Measurements from ENCODE around the gene NAALADL2.

The NAALADL2 gene

GRCh38 chr3:175307642-175308041 lies 448.5 kb downstream of the NAALADL2 start:
- no peak overlapping the region for H3K27ac ChIP-seq
- no peak overlapping the region for H3K4me3 ChIP-seq
- TF ChIP-seq CTCF (IDR thresholded peaks at IDR 0.05): no peak
- DNase-seq (ENCODE audit: low spot score): no peak

GRCh38 chr3:175308097-175308496 lies 449.0 kb downstream of the NAALADL2 start:
- no peak overlapping the region for H3K4me3 ChIP-seq
- H3K27ac ChIP-seq: no peak overlapping the region
- TF ChIP-seq CTCF (IDR thresholded peaks at IDR 0.05): no peak
- DNase-seq (ENCODE audit: low spot score): no peak

GRCh38 chr3:175310046-175310445 lies 450.9 kb downstream of the NAALADL2 start:
- TF ChIP-seq CTCF (IDR thresholded peaks at IDR 0.05): no peak
- H3K4me3 ChIP-seq: no peak overlapping the region

GRCh38 chr3:175311404-175311803 lies 452.3 kb downstream of the NAALADL2 start:
- no peak for DNase-seq (ENCODE audit: low spot score)
- no peak for TF ChIP-seq CTCF (IDR thresholded peaks at IDR 0.05)

More at GRCh38 chr3:175310046-175310445, 450.9 kb downstream of the NAALADL2 start:
- H3K27ac ChIP-seq: no peak overlapping the region
- no peak for DNase-seq (ENCODE audit: low spot score)

GRCh38 chr3:175311946-175312345 lies 452.8 kb downstream of the NAALADL2 start:
- DNase-seq (ENCODE audit: low spot score): no peak
- TF ChIP-seq CTCF (IDR thresholded peaks at IDR 0.05): no peak

More at GRCh38 chr3:175311404-175311803, 452.3 kb downstream of the NAALADL2 start:
- H3K27ac ChIP-seq: no peak overlapping the region
- H3K4me3 ChIP-seq: no peak overlapping the region

GRCh38 chr3:175312791-175313190 lies 453.7 kb downstream of the NAALADL2 start:
- no peak for TF ChIP-seq CTCF (IDR thresholded peaks at IDR 0.05)
- no peak for DNase-seq (ENCODE audit: low spot score)
- Histone ChIP-seq H3K4me3 (no peak overlapping the region), H3K27ac (no peak overlapping the region)

More at GRCh38 chr3:175311946-175312345, 452.8 kb downstream of the NAALADL2 start:
- no peak overlapping the region for H3K27ac ChIP-seq
- no peak overlapping the region for H3K4me3 ChIP-seq

- no peak for DNase-seq (ENCODE audit: low spot score)
- TF ChIP-seq CTCF (IDR thresholded peaks at IDR 0.05): no peak
- Histone ChIP-seq H3K27ac (no peak overlapping the region), H3K4me3 (no peak overlapping the region)
These were observed 457.7 kb downstream of the NAALADL2 start for GRCh38 chr3:175316799-175317198.
